Lower lobe of right lung (tissue), 2 donors: Measurements from ENCODE around the gene ELL. TPM values are rescaled to one million over a fixed set of nuclear protein-coding genes. Genes with fewer than 3 reads are reported as not detected.
A peak's percentile ranks its signal among the peaks of the same experiment; 100 is the strongest.

Experiments
- ATAC-seq, 2 donors: fragments of 200-7000 bp; cut with Tn5 transposase; one replicate each; pipeline ENCODE4 v1.9.1; 2020 to 2022; ENCODE audit warnings: mild to moderate bottlenecking in 2 of 2, moderate library complexity in 2 of 2
- DNase-seq: peaks from one replicate; pipeline ENCODE4 v3.0.0-alpha.2; 2020
- H3K27ac ChIP-seq: fragments of 200-600 bp; one replicate; pipeline ENCODE4 v1.8.0; 2022
- H3K27me3 ChIP-seq: fragments of 200-600 bp; one replicate; pipeline ENCODE4 v1.8.0; 2022; ENCODE audit warnings: low read depth
- H3K36me3 ChIP-seq: fragments of 200-600 bp; one replicate; pipeline ENCODE4 v1.8.0; 2022; ENCODE audit warnings: mild to moderate bottlenecking
- H3K4me1 ChIP-seq: fragments of 200-600 bp; one replicate; pipeline ENCODE4 v1.8.0; 2022
- H3K4me3 ChIP-seq: fragments of 200-600 bp; one replicate; pipeline ENCODE4 v1.8.0; 2022; ENCODE audit warnings: mild to moderate bottlenecking
- H3K9me3 ChIP-seq: fragments of 200-600 bp; one replicate; pipeline ENCODE4 v1.8.0; 2022
- intact Hi-C: fragments of 100-400 bp; cut with DNase I; formaldehyde crosslinking; loops from one replicate; pipeline ENCODE4 v1.11.0; 2022
- total RNA-seq: library from RNA; stranded (reverse); fragmentation: NEBNext Ultra II Directional; extraction: Animal tissue kit (Norgen Biotek cat#: 25700); gene quantifications from one replicate; pipeline ENCODE4 v1.2.1, GENCODE V29; 2021
- TF ChIP-seq, protein P1 (sequence below): fragments of 200-600 bp; IDR thresholded peaks from one replicate; pipeline ENCODE4 v1.8.0; 2022; ENCODE audit warnings: antibody characterized with exemption, mild to moderate bottlenecking
- donor health status: DM: no; HTN: yes; CAD: no; lungs with severe emphysema.

Gene ELL
- total RNA-seq, 1 donor from 2014 or later = 19.7 TPM

DNA sequence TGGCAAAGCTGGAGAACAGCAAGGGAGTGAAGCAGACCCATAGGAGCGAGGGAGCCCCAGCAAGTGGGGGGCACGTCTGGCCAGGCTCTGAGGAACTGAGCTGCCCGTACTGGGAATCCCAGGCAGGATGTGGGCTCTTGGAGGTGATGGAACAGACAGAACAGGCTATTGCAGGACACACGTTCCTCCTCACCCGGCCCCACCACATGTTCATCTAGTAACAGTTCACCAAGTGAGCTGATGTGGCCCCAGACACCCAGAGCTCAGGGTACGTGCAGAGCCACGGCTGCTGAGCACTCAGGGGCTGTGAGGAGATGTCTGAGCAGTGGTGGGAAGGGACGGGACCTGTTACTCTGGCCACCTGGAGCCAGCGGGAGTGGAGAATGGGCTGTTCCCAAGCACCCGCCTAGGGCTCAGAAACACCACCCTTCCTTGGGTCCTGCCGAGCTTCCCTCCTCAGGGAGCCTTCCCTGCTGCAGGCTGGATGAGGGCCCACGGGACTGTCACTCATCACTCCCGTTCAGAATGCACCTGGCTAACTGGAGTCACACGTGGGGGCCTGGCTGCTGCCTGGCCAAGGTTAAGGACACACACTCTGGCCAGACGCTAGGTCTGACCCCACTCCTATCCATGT, 18.4 kb downstream of the ELL start:
- no peak for DNase-seq
- TF ChIP-seq, protein P1, sequence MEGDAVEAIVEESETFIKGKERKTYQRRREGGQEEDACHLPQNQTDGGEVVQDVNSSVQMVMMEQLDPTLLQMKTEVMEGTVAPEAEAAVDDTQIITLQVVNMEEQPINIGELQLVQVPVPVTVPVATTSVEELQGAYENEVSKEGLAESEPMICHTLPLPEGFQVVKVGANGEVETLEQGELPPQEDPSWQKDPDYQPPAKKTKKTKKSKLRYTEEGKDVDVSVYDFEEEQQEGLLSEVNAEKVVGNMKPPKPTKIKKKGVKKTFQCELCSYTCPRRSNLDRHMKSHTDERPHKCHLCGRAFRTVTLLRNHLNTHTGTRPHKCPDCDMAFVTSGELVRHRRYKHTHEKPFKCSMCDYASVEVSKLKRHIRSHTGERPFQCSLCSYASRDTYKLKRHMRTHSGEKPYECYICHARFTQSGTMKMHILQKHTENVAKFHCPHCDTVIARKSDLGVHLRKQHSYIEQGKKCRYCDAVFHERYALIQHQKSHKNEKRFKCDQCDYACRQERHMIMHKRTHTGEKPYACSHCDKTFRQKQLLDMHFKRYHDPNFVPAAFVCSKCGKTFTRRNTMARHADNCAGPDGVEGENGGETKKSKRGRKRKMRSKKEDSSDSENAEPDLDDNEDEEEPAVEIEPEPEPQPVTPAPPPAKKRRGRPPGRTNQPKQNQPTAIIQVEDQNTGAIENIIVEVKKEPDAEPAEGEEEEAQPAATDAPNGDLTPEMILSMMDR = no peak
- H3K27me3 ChIP-seq = no peaks in the 10 kb centered on the region
- H3K4me1 ChIP-seq = peaks cover 100% of the 10 kb centered on the region
- no peak overlapping the region for H3K4me3 ChIP-seq
- H3K36me3 ChIP-seq = no peaks in the 10 kb centered on the region
- no peak for ATAC-seq
- no peaks in the 10 kb centered on the region for H3K9me3 ChIP-seq
- H3K27ac ChIP-seq = peak overlapping the region; percentile 69
- intact Hi-C loops = no loop called here

DNA sequence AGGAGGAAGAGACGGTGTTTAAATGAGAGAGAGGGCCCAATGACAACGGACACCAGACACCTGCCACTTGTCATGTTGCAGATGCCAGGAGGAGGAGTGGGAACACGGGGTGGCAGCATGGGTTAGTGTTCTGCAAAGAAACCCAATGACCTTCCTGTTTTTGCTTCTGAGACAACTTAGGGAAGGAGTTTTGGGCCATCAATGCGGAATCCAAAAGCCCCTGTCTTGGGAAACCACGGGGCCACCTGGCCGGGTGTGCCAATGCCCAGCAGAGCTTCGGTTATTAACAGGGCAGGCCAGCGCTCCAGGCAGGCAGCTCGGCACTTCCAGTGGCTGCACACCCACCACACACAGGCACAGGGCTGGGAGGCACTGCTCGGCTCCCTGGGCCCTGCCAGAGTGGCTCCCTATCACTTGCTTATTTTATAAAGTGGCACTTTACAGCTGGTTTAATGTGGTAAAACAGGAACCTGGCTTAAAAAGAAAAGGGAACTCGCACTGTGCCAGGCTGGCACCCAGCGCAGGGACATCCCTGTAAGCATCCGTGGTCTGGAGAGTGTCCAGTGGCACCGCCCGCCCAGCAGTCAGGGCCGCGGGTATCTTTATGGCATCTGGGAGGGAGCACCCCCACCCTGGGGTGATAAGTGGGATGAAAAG, 19.1 kb downstream of the ELL start:
- TF ChIP-seq, protein P1 = no peak
- DNase-seq = peak; percentile 70

GRCh38 chr19:18502246-18502637, 19.6 kb downstream of the ELL start:
- intact Hi-C loops = no loop called here
- Histone ChIP-seq H3K4me3 (no peak overlapping the region), H3K27me3 (no peaks in the 10 kb centered on the region), H3K27ac (peak overlapping the region; percentile 69), H3K36me3 (no peaks in the 10 kb centered on the region), H3K4me1 (peaks cover 98% of the 10 kb centered on the region), H3K9me3 (no peaks in the 10 kb centered on the region)
- DNase-seq = no peak
- TF ChIP-seq, protein P1 = no peak
- no peak for ATAC-seq

More for the DNA sequence above, 19.1 kb downstream of the ELL start:
- intact Hi-C loops = no loop called here
- Histone ChIP-seq H3K4me1 (peaks cover 100% of the 10 kb centered on the region), H3K27ac (peak overlapping the region; percentile 69), H3K27me3 (no peaks in the 10 kb centered on the region), H3K36me3 (no peaks in the 10 kb centered on the region), H3K4me3 (no peak overlapping the region), H3K9me3 (no peaks in the 10 kb centered on the region)
- ATAC-seq = peak; percentile 31 to 58

DNA sequence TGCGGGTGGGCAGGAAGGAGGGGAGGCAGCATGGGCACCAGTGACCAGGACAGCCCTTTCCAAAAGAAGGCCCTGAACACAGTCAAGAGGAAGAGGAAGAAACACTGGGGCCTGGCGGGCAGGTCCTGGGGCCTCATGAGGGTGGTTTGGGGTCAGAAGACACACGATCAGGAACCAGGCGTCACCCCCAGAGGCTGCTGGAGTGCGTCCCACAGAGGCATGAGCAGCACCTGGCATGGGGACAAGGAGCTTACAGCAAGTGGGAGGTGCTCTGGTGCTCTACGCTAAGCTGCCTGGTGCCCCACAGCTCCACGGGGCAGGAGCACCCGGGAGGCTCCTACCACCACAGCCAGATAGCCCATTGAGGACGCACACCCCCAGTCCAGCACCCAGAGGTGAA, 20.0 kb downstream of the ELL start:
- Histone ChIP-seq H3K9me3 (no peaks in the 10 kb centered on the region), H3K4me3 (no peak overlapping the region), H3K27ac (peak overlapping the region; percentile 69), H3K4me1 (peaks cover 98% of the 10 kb centered on the region), H3K27me3 (no peaks in the 10 kb centered on the region), H3K36me3 (no peaks in the 10 kb centered on the region)
- DNase-seq (peak; percentile 67), ATAC-seq (peak; percentile 12 to 42)
- intact Hi-C loops = no loop called here
- TF ChIP-seq, protein P1 = no peak

GRCh38 chr19:18501351-18501750, 20.5 kb downstream of the ELL start:
- Histone ChIP-seq H3K9me3 (no peaks in the 10 kb centered on the region), H3K4me1 (peaks cover 98% of the 10 kb centered on the region), H3K36me3 (no peaks in the 10 kb centered on the region), H3K27me3 (no peaks in the 10 kb centered on the region), H3K4me3 (no peak overlapping the region), H3K27ac (peak overlapping the region; percentile 69)
- TF ChIP-seq, protein P1 = no peak
- ATAC-seq (no peak), DNase-seq (no peak)
- intact Hi-C loops = no loop called here
